GM12878 (cell line): ENCODE measurements around the gene SLC7A1. TPM values are rescaled to one million over a fixed set of nuclear protein-coding genes. Genes with fewer than 3 reads are reported as not detected.
A peak's percentile ranks its signal among the peaks of the same experiment; 100 is the strongest.

Source experiments
- ATAC-seq: fragments of 200-7000 bp; cut with Tn5 transposase; 3 replicates; pipeline ENCODE4 v1.9.1; 2020; ENCODE audit warnings: mild to moderate bottlenecking, moderate library complexity
- BruUV-seq: library from RNA; stranded (reverse); fragments of 400-500 nt; replicated peaks from 2 replicates; lab custom pipeline; 2021; lab: Mats Ljungman, UMichigan
- CTCF ChIA-PET: fragments of 300-600 bp; sonication (Branson Sonifier 250); formaldehyde crosslinking; extraction: SDS; loops from one replicate; lab custom pipeline; 2021; ENCODE audit warnings: inconsistent platforms; lab: Yijun Ruan, JAX
- POLR2A ChIA-PET: fragments of 350-600 bp; formaldehyde crosslinking; extraction: SDS; loops from one replicate; lab custom pipeline; 2021; ENCODE audit warnings: inconsistent platforms; lab: Charles Lee
- RAD21 ChIA-PET: fragments of 300-600 bp; sonication (Branson Sonifier 250); formaldehyde crosslinking; loops from one replicate; lab custom pipeline; 2023; ENCODE audit warnings: antibody characterized with exemption; ENCODE audit not compliant: unreplicated experiment; lab: Charles Lee
- SMC1A ChIA-PET: fragments of 300-600 bp; sonication (Branson Sonifier 250); formaldehyde crosslinking; loops from one replicate; lab custom pipeline; 2023; ENCODE audit not compliant: unreplicated experiment, uncharacterized antibody; lab: Charles Lee
- DNase-seq: peaks from one replicate; pipeline ENCODE4 v3.0.0-alpha.2; 2011; ENCODE audit warnings: low read depth, low spot score
- FAIRE-seq: peaks from 3 replicates; lab custom pipeline; 2011; peaks lifted over from hg19 to GRCh38; lab: Jason Lieb, UNC
- H2AFZ ChIP-seq: 2 replicates; pipeline ENCODE4 v1.6.0; 2011; ENCODE audit warnings: low read depth, low read length, control low read depth; ENCODE audit not compliant: control insufficient read depth
- H3K27ac ChIP-seq: 2 replicates; pipeline ENCODE4 v1.5.1; 2011; ENCODE audit warnings: control low read depth; ENCODE audit not compliant: control insufficient read depth, insufficient read depth
- H3K27me3 ChIP-seq, 2 experiments: replicated peaks in 1 of 2; 2 replicates each; pipeline versions ENCODE4 v1.6.0 to v1.6.1; 2011; ENCODE audit warnings: low read length in 1 of 2; ENCODE audit not compliant: control insufficient read depth in 2 of 2, insufficient read depth in 2 of 2
- H3K36me3 ChIP-seq, 2 experiments: 2 replicates each; pipeline ENCODE4 v1.5.1; 2011; ENCODE audit warnings: low read length in 1 of 2; ENCODE audit not compliant: control insufficient read depth in 2 of 2, insufficient read depth in 2 of 2
- H3K4me1 ChIP-seq: 2 replicates; pipeline ENCODE4 v1.6.1; 2011; ENCODE audit warnings: mild to moderate bottlenecking, low read length, moderate library complexity, mixed read lengths; ENCODE audit not compliant: control insufficient read depth, insufficient read depth
- H3K4me2 ChIP-seq: 2 replicates; pipeline ENCODE4 v1.6.0; 2011; ENCODE audit warnings: control low read depth; ENCODE audit not compliant: control insufficient read depth, insufficient read depth
- H3K4me3 ChIP-seq: fragments of 200-600 bp; sonication (generic); 2 replicates; pipeline ENCODE4 v1.5.1; 2016
- H3K79me2 ChIP-seq: 2 replicates; pipeline ENCODE4 v1.6.0; 2011; ENCODE audit warnings: low read length; ENCODE audit not compliant: control insufficient read depth, insufficient read depth
- H3K9ac ChIP-seq: 2 replicates; pipeline ENCODE4 v1.8.0; 2011; ENCODE audit warnings: low read length, control low read depth, mixed read lengths; ENCODE audit not compliant: control insufficient read depth, insufficient read depth
- H3K9me3 ChIP-seq: replicated peaks from 3 replicates; pipeline ENCODE4 v1.5.1; 2011; ENCODE audit warnings: mild to moderate bottlenecking, low read length; ENCODE audit not compliant: control insufficient read depth, insufficient read depth
- H4K20me1 ChIP-seq: 2 replicates; pipeline ENCODE4 v1.6.0; 2011; ENCODE audit not compliant: control insufficient read depth, insufficient read depth
- BHLHE40 ChIP-seq, 2 experiments: fragments of 450-650 bp in 1 of 2; IDR thresholded peaks; 2 replicates each; pipeline ENCODE4 v1.6.1; 2011 to 2017; ENCODE audit warnings: low read depth in 2 of 2, borderline replicate concordance in 1 of 2, improper control_type of control experiment in 1 of 2, low read length in 1 of 2, mild to moderate bottlenecking in 1 of 2
- DPF2 ChIP-seq: fragments of 450-650 bp; IDR thresholded peaks from 2 replicates; pipeline ENCODE4 v1.6.1; 2017; ENCODE audit warnings: mild to moderate bottlenecking
- FOXM1 ChIP-seq: IDR thresholded peaks from 2 replicates; pipeline ENCODE4 v1.6.1; 2012; ENCODE audit warnings: low read depth, mild to moderate bottlenecking, inconsistent platforms, low read length, moderate library complexity
- IKZF2 ChIP-seq, 2 experiments: fragments of 450-650 bp; IDR thresholded peaks; 2 replicates each; pipeline ENCODE4 v1.6.1; 2017; ENCODE audit warnings: mild to moderate bottlenecking in 2 of 2, moderate library complexity in 2 of 2
- NRF1 ChIP-seq: conservative IDR thresholded peaks from 2 replicates; pipeline ENCODE4 v1.6.1; 2011; ENCODE audit warnings: mild to moderate bottlenecking, low read depth, low read length, improper control_type of control experiment
- SMAD5 ChIP-seq: IDR thresholded peaks from 2 replicates; pipeline ENCODE4 v1.6.1; 2016; ENCODE audit warnings: antibody characterized with exemption, low read depth
- WGBS: methylation state at CpG from one replicate; pipeline ENCODE4 v1.1.6; 2016; ENCODE audit warnings: low lambda C conversion rate; ENCODE audit not compliant: insufficient replicate concordance, insufficient coverage; ENCODE audit errors: missing lambda C conversion rate; 5-methylcytosine and 5-hydroxymethylcytosine counted together
- in situ Hi-C: fragments of 300-500 bp; cut with MboI; formaldehyde crosslinking; loops from 9 replicates; pipeline ENCODE4 v1.14.3; 2018; ENCODE audit warnings: mixed read lengths
- intact Hi-C: fragments of 100-400 bp; cut with micrococcal nuclease; formaldehyde crosslinking; loops from one replicate; pipeline ENCODE4 v1.14.2; 2022; ENCODE audit not compliant: unreplicated experiment
- polyA plus RNA-seq, 11 experiments: library from polyadenylated mRNA; depleted of rRNA in 4 of 11; unstranded in 6 of 11; stranded (reverse) in 5 of 11; fragments of >200 nt; fragmentation: Nextera tagmentation in 4 of 11; fragmentation: Illumina TruSeq in 1 of 11; extraction: Ambion mirVana in 4 of 11; extraction: Trizol in 1 of 11; gene quantifications; 1 replicate in 1 of 11; 2 replicates in 10 of 11; pipeline versions ENCODE4 v1.2.1 to v1.2.3, GENCODE V29; 2011 to 2016; ENCODE audit warnings: inconsistent platforms in 2 of 11, missing spikeins in 2 of 11, low read depth in 1 of 11
- total RNA-seq, 4 experiments: library from RNA; depleted of rRNA in 3 of 4; stranded (reverse); fragments of >200 nt in 3 of 4; fragmentation: Illumina TruSeq in 1 of 4; extraction: Trizol in 1 of 4; gene quantifications; 2 replicates each; pipeline versions ENCODE4 v1.2.1 to v1.2.3, GENCODE V29; 2013 to 2021
- TF ChIP-seq, protein P1 (sequence below): IDR thresholded peaks from 2 replicates; pipeline ENCODE4 v1.6.1; 2012; ENCODE audit warnings: improper control_type of control experiment, low read depth, low read length; ENCODE audit not compliant: insufficient replicate concordance
- TF ChIP-seq, protein P2 (sequence below): fragments of 450-650 bp; conservative IDR thresholded peaks from 2 replicates; pipeline ENCODE4 v1.6.1; 2017; ENCODE audit warnings: mild to moderate bottlenecking, moderate library complexity
- TF ChIP-seq, protein P3 (sequence below): fragments of 450-650 bp; IDR thresholded peaks from 2 replicates; pipeline ENCODE4 v1.6.1; 2017; ENCODE audit warnings: low read depth, mild to moderate bottlenecking, moderate library complexity

SLC7A1 gene
- total and polyA plus RNA-seq, 10 of the 15 experiments (the other 5 are each of a cell fraction or from before 2014, with no cell fraction given), result 6.4 to 91.7 (median 23.4) TPM

DNA sequence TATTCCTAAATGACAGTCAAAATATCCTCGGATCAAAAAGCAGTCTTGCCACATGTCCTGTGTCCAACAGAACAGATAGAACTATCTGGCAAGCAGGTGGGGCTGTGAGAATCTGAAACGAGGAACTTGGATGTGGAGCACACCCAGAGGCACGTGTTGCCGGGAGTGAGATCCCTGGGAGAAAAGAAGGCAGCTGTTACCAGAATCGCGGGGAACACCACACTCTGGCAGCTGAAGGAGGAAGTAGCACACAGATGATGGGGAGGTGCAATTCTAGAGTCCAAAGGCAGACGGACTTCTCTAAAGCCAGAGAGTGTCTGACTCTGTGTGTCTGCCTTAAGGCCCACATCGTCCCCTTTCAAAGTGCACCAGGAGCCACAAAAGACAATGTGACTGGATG, 22.3 kb downstream of the SLC7A1 start:
- ChIA-PET POLR2A (no interaction called here), SMC1A (interaction anchor here (1.1 to 3.4 kb wide), 2 partner anchors 9 to 17 kb away, joined by 3 to 15 read pairs; no protein-coding TSS in a partner anchor)
- H3K36me3 ChIP-seq, result peaks cover 0 to 4% of the 10 kb centered on the region in 2 experiments; a peak in 2 of 4 replicates
- TF ChIP-seq SMAD5 (no peak), FOXM1 (no peak), IKZF2 (IDR thresholded peaks at IDR 0.05) (peak in 1 of 2 experiments; percentile 15; a peak in 2 of 4 replicates), DPF2 (no peak), BHLHE40 (IDR thresholded peaks at IDR 0.05; ENCODE audit: borderline replicate concordance in 1 of 2, low read depth in 2 of 2, low read length in 1 of 2) (peak in 1 of 2 experiments; percentile 63; a peak in 2 of 4 replicates), NRF1 (no peak)
- TF ChIP-seq, protein P1, sequence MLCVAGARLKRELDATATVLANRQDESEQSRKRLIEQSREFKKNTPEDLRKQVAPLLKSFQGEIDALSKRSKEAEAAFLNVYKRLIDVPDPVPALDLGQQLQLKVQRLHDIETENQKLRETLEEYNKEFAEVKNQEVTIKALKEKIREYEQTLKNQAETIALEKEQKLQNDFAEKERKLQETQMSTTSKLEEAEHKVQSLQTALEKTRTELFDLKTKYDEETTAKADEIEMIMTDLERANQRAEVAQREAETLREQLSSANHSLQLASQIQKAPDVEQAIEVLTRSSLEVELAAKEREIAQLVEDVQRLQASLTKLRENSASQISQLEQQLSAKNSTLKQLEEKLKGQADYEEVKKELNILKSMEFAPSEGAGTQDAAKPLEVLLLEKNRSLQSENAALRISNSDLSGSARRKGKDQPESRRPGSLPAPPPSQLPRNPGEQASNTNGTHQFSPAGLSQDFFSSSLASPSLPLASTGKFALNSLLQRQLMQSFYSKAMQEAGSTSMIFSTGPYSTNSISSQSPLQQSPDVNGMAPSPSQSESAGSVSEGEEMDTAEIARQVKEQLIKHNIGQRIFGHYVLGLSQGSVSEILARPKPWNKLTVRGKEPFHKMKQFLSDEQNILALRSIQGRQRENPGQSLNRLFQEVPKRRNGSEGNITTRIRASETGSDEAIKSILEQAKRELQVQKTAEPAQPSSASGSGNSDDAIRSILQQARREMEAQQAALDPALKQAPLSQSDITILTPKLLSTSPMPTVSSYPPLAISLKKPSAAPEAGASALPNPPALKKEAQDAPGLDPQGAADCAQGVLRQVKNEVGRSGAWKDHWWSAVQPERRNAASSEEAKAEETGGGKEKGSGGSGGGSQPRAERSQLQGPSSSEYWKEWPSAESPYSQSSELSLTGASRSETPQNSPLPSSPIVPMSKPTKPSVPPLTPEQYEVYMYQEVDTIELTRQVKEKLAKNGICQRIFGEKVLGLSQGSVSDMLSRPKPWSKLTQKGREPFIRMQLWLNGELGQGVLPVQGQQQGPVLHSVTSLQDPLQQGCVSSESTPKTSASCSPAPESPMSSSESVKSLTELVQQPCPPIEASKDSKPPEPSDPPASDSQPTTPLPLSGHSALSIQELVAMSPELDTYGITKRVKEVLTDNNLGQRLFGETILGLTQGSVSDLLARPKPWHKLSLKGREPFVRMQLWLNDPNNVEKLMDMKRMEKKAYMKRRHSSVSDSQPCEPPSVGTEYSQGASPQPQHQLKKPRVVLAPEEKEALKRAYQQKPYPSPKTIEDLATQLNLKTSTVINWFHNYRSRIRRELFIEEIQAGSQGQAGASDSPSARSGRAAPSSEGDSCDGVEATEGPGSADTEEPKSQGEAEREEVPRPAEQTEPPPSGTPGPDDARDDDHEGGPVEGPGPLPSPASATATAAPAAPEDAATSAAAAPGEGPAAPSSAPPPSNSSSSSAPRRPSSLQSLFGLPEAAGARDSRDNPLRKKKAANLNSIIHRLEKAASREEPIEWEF, result no peak
- TF ChIP-seq, protein P2, sequence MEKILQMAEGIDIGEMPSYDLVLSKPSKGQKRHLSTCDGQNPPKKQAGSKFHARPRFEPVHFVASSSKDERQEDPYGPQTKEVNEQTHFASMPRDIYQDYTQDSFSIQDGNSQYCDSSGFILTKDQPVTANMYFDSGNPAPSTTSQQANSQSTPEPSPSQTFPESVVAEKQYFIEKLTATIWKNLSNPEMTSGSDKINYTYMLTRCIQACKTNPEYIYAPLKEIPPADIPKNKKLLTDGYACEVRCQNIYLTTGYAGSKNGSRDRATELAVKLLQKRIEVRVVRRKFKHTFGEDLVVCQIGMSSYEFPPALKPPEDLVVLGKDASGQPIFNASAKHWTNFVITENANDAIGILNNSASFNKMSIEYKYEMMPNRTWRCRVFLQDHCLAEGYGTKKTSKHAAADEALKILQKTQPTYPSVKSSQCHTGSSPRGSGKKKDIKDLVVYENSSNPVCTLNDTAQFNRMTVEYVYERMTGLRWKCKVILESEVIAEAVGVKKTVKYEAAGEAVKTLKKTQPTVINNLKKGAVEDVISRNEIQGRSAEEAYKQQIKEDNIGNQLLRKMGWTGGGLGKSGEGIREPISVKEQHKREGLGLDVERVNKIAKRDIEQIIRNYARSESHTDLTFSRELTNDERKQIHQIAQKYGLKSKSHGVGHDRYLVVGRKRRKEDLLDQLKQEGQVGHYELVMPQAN, result no peak
- TF ChIP-seq, protein P3, sequence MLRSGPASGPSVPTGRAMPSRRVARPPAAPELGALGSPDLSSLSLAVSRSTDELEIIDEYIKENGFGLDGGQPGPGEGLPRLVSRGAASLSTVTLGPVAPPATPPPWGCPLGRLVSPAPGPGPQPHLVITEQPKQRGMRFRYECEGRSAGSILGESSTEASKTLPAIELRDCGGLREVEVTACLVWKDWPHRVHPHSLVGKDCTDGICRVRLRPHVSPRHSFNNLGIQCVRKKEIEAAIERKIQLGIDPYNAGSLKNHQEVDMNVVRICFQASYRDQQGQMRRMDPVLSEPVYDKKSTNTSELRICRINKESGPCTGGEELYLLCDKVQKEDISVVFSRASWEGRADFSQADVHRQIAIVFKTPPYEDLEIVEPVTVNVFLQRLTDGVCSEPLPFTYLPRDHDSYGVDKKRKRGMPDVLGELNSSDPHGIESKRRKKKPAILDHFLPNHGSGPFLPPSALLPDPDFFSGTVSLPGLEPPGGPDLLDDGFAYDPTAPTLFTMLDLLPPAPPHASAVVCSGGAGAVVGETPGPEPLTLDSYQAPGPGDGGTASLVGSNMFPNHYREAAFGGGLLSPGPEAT, result no peak

More for the DNA sequence above, 22.3 kb downstream of the SLC7A1 start:
- ChIA-PET CTCF (interaction anchor here (0.7 to 2.4 kb wide), 4 partner anchors 8 to 29 kb away, joined by 3 to 11 read pairs (median 3); no protein-coding TSS in a partner anchor), RAD21 (interaction anchor here (1.0 to 2.0 kb wide), 2 partner anchors 23 to 77 kb away, joined by 3 to 4 read pairs; partner anchors contain the start of gene SLC7A1)
- intact Hi-C loops (no loop called here), in situ Hi-C loops (no loop called here)
- Histone ChIP-seq H3K4me1 (no peaks in the 10 kb centered on the region), H4K20me1 (no peaks in the 10 kb centered on the region), H3K9me3 (no peaks in the 10 kb centered on the region), H2AFZ (peak overlapping the region; percentile 43), H3K9ac (no peak overlapping the region), H3K27me3 (no peaks in the 10 kb centered on the region), H3K4me2 (0 out of 2 replicates have a peak overlapping the region, but pooled peaks have one; percentile 46), H3K4me3 (no peak overlapping the region), H3K27ac (peak overlapping the region; percentile 7; the same call in 1 of the 2 replicates), H3K79me2 (peaks cover 72% of the 10 kb centered on the region)
- FAIRE-seq, result peak; percentile 65
- 49% methylated on average over 8 of the region's 8 CpGs for WGBS
- no TSS peak for BruUV-seq
- peak; percentile 81 for ATAC-seq
- no peak for DNase-seq
